Kidney epithelial cell (primary cell): ENCODE measurements around the gene ACVRL1. TPM values are rescaled to one million over a fixed set of nuclear protein-coding genes. Genes with fewer than 3 reads are reported as not detected.

Experiments
- DNase-seq: peaks from one replicate; pipeline ENCODE4 v3.0.0-alpha.2; 2010; ENCODE audit warnings: low read depth
- H3K27me3 ChIP-seq: 2 replicates; pipeline ENCODE4 v1.6.0; 2011; ENCODE audit warnings: low read length; ENCODE audit not compliant: control insufficient read depth, insufficient read depth
- H3K36me3 ChIP-seq: 2 replicates; pipeline ENCODE4 v1.5.1; 2011; ENCODE audit warnings: low read length; ENCODE audit not compliant: control insufficient read depth, insufficient read depth
- H3K4me3 ChIP-seq: 2 replicates; pipeline ENCODE4 v1.5.1; 2011; ENCODE audit warnings: low read depth, mild to moderate bottlenecking, control low read depth, low read length
- CTCF ChIP-seq: IDR thresholded peaks from 2 replicates; pipeline ENCODE4 v1.5.1; 2011; ENCODE audit warnings: mild to moderate bottlenecking, moderate library complexity, low read length, control low read depth, inconsistent platforms; ENCODE audit not compliant: insufficient read depth, poor library complexity, severe bottlenecking
- total RNA-seq: library from RNA; depleted of rRNA; stranded (reverse); fragments of >200 nt; gene quantifications from 2 replicates; pipeline ENCODE4 v1.2.3, GENCODE V29; 2015

The ACVRL1 gene
- total RNA-seq, 1 donor from 2014 or later = 9.7 TPM

GRCh38 chr12:51971679-51972421 is 64.5 kb downstream of the ACVRL1 start:
- Histone ChIP-seq H3K4me3 (no peak overlapping the region), H3K36me3 (peaks cover 2% of the 10 kb centered on the region), H3K27me3 (no peaks in the 10 kb centered on the region)
- TF ChIP-seq CTCF = no peak
- DNase-seq = no peak

- Histone ChIP-seq H3K36me3 (peaks cover 2% of the 10 kb centered on the region), H3K4me3 (no peak overlapping the region), H3K27me3 (no peaks in the 10 kb centered on the region)
- no peak for DNase-seq
- TF ChIP-seq CTCF = no peak
Observed at GRCh38 chr12:51972422-51972812, 65.1 kb downstream of the ACVRL1 start.

GRCh38 chr12:51972849-51973273 is 65.6 kb downstream of the ACVRL1 start:
- H3K4me3 ChIP-seq = no peak overlapping the region
- H3K27me3 ChIP-seq = no peaks in the 10 kb centered on the region
- DNase-seq = no peak
- TF ChIP-seq CTCF = no peak
- peaks cover 2% of the 10 kb centered on the region for H3K36me3 ChIP-seq

Other genes starting within 250 kb of the ACVRL1 start
- gene FIGNL2, start 58.8 kb upstream of the ACVRL1 start, total RNA-seq = 2.1 and 2.6 TPM in 2 replicates
- gene ANKRD33, start 19.4 kb upstream of the ACVRL1 start, total RNA-seq = not detected in 2 replicates
- gene ACVR1B, start 44.2 kb downstream of the ACVRL1 start, total RNA-seq = 14.0 and 15.1 TPM in 2 replicates
- gene TAMALIN, start 99.4 kb downstream of the ACVRL1 start, total RNA-seq = 3.4 and 5.1 TPM in 2 replicates
- gene NR4A1, start 143.9 kb downstream of the ACVRL1 start, total RNA-seq = 9.2 and 11.2 TPM in 2 replicates
- gene ATG101, start 162.5 kb downstream of the ACVRL1 start, total RNA-seq = 77.8 and 83.1 TPM in 2 replicates
- gene SMIM41, start 172.2 kb downstream of the ACVRL1 start, total RNA-seq = 0.34 TPM in 1 of 2 replicates, not detected in the other